D721Med (cell line): Measurements from ENCODE around the gene MRPS18A.
A peak's percentile ranks its signal among the peaks of the same experiment; 100 is the strongest.
"Not testable (repeated sequence)": the region's sequence is repeated elsewhere in the genome, so short reads cannot be mapped to it uniquely, and the experiment has no call there.

Experiments
- DNase-seq: peaks from one replicate; pipeline ENCODE4 v3.0.0; 2011; ENCODE audit warnings: low spot score; ENCODE audit not compliant: insufficient read length
- FAIRE-seq: peaks from 2 replicates; lab custom pipeline; 2011; peaks lifted over from hg19 to GRCh38; lab: Jason Lieb, UNC
- CTCF ChIP-seq: IDR thresholded peaks from 2 replicates; pipeline ENCODE4 v1.5.1; 2012; ENCODE audit warnings: mild to moderate bottlenecking, control low read depth; ENCODE audit not compliant: insufficient read depth; ENCODE audit errors: missing control alignments

Gene MRPS18A

DNA sequence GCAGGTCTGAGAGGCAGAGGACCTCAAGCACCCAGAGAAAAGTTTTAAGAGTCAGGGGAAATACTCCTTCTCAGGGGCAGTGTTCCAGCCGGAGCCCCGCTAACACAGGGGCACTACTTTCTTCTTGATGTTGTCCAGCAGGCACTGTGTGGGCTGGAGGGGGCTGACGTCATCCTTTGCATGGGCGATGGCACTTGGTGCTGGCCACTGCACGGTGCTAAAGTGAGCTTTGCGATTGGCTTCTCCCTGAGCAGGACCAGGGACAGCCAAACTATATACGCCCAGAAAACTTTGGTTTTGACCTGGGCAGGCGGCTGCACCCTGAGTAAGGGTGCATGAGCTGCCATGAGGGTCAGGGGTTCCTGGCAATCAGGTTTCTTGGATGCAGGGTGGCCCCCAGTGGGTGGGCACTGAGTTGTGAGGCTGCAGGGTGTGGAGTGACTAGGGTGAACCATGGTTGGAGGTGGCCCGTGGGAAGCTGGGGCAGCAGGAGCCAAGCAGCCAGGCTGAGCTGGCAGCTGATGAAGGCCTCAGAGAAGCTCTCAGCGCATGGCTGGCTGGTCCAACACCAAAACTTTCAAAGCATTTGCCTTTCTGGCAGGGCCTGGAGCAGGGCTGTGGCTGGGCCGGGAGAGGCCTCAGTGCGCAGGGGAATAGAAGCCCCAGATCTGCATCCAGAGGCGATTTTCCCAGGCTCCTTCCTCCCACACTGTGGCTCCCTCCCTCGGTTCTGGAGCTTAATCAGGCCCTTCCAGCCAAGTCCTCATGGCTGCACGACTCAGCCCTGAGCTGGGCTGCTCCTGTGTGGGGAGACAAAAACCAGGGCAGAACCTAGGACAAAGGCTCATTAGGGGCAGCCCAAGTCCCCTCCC, 18.3 kb downstream of the MRPS18A start:
- no peak for TF ChIP-seq CTCF
- DNase-seq = no peak
- no peak for FAIRE-seq

- no peak for FAIRE-seq
- TF ChIP-seq CTCF = peak; percentile 62
These were observed 19.2 kb downstream of the MRPS18A start for GRCh38 chr6:43668151-43669028.

GRCh38 chr6:43667245-43668150, 20.1 kb downstream of the MRPS18A start:
- no peak for FAIRE-seq
- DNase-seq = peak; percentile 84
- peak; percentile 96 for TF ChIP-seq CTCF

More at GRCh38 chr6:43668151-43669028, 19.2 kb downstream of the MRPS18A start:
- no peak for DNase-seq

DNA sequence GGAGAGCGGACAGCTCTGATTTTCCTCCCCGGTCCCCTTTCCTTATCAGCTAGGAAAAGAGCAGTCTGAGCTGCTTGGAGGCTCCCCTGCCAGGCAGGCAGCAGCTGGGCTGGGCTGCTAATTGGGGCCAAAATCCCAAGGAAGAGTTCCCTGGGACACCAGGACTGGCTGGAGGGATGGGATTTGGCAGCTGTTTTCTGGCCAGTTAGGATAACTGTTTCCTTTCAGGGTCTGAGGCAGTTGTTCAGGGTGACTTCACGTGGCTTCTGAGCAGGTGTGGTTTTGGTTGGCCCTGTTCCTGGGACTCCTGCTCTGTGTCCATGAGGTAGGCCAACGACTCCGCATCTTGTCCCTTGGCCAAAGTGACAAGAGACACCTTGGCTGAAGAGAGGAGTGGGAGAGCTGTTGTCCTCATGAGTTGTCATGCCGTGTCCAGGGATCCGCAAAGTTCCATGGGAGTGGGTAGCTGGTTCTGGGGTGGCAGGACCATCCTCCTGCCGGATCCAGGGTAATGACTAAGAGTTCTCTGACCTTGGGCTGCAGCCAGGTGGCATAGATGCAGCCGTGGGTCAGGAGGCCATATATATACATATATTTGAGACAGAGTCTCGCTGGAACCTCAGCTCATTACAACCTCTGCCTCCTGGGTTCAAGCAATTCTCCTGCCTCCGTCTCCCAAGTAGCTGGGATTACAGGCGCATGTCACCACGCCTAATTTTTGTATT, 21.2 kb downstream of the MRPS18A start:
- FAIRE-seq = no peak
- TF ChIP-seq CTCF = no peak
- DNase-seq = no peak

DNA sequence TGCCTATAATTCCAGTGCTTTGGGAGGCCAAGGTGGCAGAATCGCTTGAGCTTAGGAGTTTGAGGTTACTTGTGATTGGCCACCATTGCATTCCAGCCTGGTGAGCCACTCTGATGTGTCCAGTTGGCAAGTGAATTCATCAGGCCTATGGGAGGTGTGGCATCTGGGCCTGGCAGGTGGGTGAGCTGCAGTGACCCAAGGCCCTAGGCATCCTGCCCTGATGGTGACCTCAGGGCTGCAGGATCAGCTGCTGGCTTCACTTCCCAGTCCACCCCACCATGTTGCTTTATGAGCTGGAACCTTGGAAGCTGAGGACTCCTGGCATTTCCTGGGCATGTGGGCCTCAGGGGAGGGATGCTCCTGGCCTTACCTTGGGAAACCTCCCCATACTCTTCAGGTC, 22.2 kb downstream of the MRPS18A start:
- no peak for DNase-seq
- no peak for FAIRE-seq
- TF ChIP-seq CTCF = no peak

- FAIRE-seq, DNase-seq: not testable (repeated sequence)
These were observed 24.6 kb downstream of the MRPS18A start for GRCh38 chr6:43662948-43663347.
